AG04449 (cell line): ENCODE data around the gene ANO2.

Experiments
- CTCF ChIA-PET: fragments of 350-600 bp; formaldehyde crosslinking; extraction: SDS; loops from one replicate; lab custom pipeline; 2021; ENCODE audit warnings: antibody characterized with exemption; lab: Yijun Ruan, JAX
- POLR2A ChIA-PET: fragments of 400-600, 350-600 bp; formaldehyde crosslinking; extraction: SDS; loops from one replicate; lab custom pipeline; 2020; ENCODE audit warnings: antibody characterized with exemption, inconsistent platforms; lab: Yijun Ruan, JAX
- DNase-seq: peaks from one replicate; pipeline ENCODE4 v3.0.0-alpha.2; 2010; ENCODE audit warnings: low read depth, low spot score
- H3K4me3 ChIP-seq: 2 replicates; pipeline ENCODE4 v1.5.1; 2011; ENCODE audit warnings: low read depth, mild to moderate bottlenecking, control low read depth, low read length
- CTCF ChIP-seq: IDR thresholded peaks from one replicate; pipeline ENCODE4 v1.5.1; 2011; ENCODE audit warnings: mild to moderate bottlenecking, moderate library complexity, low read length, control low read depth, inconsistent platforms; ENCODE audit not compliant: insufficient read depth; ENCODE audit errors: missing control alignments

ANO2 gene

GRCh38 chr12:5573390-5573789, 371.7 kb downstream of the ANO2 start:
- DNase-seq, result no peak
- no peak for TF ChIP-seq CTCF
- POLR2A ChIA-PET, result no interaction called here
- CTCF ChIA-PET, result interaction anchor here (1.0 kb wide), 1 partner anchor 488 kb away, joined by 3 read pairs; no protein-coding TSS in a partner anchor
- no peak overlapping the region for H3K4me3 ChIP-seq

GRCh38 chr12:5571115-5571514, 373.9 kb downstream of the ANO2 start:
- POLR2A ChIA-PET, result interaction anchor here (0.5 kb wide), 1 partner anchor 176 kb away, joined by 3 read pairs; no protein-coding TSS in a partner anchor
- DNase-seq, result no peak
- TF ChIP-seq CTCF, result no peak
- CTCF ChIA-PET, result interaction anchor here (1.8 kb wide), 1 partner anchor 78 kb away, joined by 5 read pairs; no protein-coding TSS in a partner anchor
- H3K4me3 ChIP-seq, result no peak overlapping the region

GRCh38 chr12:5570416-5570815, 374.6 kb downstream of the ANO2 start:
- CTCF ChIA-PET, result interaction anchor here (0.9 to 1.8 kb wide), 2 partner anchors 23 to 78 kb away, joined by 4 to 5 read pairs; no protein-coding TSS in a partner anchor
- POLR2A ChIA-PET, result interaction anchor here (0.5 to 0.8 kb wide), 2 partner anchors 24 to 177 kb away, joined by 3 to 5 read pairs; no protein-coding TSS in a partner anchor
- TF ChIP-seq CTCF, result no peak
- no peak for DNase-seq
- H3K4me3 ChIP-seq, result no peak overlapping the region

GRCh38 chr12:5568325-5568981, 376.6 kb downstream of the ANO2 start:
- no peak for TF ChIP-seq CTCF
- DNase-seq, result no peak
- ChIA-PET CTCF (interaction anchor here (0.6 kb wide), 1 partner anchor 140 kb away, joined by 3 read pairs; no protein-coding TSS in a partner anchor), POLR2A (no interaction called here)
- H3K4me3 ChIP-seq, result no peak overlapping the region

GRCh38 chr12:5567016-5567725, 377.9 kb downstream of the ANO2 start:
- ChIA-PET POLR2A (interaction anchor here (0.6 to 1.4 kb wide), 3 partner anchors 20 to 135 kb away, joined by 3 to 6 read pairs (median 3); partner anchors contain the start of gene NTF3), CTCF (interaction anchor here (0.7 to 2.2 kb wide), 4 partner anchors 10 to 139 kb away, joined by 3 to 7 read pairs (median 6); no protein-coding TSS in a partner anchor)
- no peak for DNase-seq
- H3K4me3 ChIP-seq, result no peak overlapping the region
- TF ChIP-seq CTCF, result no peak
